ENCODE results near the gene EPGN. TPM values are rescaled to one million over a fixed set of nuclear protein-coding genes. Genes with fewer than 3 reads are reported as not detected.

Gene EPGN
- total RNA-seq, 4 donors from 2014 or later, result 1.6 TPM; not detected in 3

DNA sequence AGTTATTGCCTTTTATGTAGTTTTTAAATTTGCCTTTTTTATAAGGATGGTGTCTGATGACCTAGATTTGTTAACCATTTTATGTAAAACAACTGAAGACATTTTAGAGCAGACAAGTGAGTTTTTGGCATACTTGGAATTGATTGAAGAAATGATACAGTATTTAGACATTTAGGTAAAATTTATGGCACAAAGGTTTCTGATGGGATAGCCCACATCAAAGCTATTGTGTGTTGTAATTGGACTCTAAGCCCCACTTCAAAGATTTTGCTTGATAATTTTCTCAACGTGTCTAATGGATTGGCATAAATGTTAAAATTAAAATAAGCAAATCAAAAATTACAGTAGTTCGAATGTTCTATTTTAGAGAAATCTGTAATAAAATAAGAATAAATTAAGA, 17.6 kb downstream of the EPGN start:
- Histone ChIP-seq H3K9me3 (no peaks in the 10 kb centered on the region), H3K27ac (no peak overlapping the region), H3K4me1 (no peaks in the 10 kb centered on the region), H3K36me3 (no peaks in the 10 kb centered on the region), H3K4me3 (no peak overlapping the region), H3K27me3 (no peaks in the 10 kb centered on the region)
- no peak for TF ChIP-seq EP300 (IDR thresholded peaks at IDR 0.05)
- no peak for TF ChIP-seq POLR2AphosphoS5 (IDR thresholded peaks at IDR 0.05)
- TF ChIP-seq, protein P1, sequence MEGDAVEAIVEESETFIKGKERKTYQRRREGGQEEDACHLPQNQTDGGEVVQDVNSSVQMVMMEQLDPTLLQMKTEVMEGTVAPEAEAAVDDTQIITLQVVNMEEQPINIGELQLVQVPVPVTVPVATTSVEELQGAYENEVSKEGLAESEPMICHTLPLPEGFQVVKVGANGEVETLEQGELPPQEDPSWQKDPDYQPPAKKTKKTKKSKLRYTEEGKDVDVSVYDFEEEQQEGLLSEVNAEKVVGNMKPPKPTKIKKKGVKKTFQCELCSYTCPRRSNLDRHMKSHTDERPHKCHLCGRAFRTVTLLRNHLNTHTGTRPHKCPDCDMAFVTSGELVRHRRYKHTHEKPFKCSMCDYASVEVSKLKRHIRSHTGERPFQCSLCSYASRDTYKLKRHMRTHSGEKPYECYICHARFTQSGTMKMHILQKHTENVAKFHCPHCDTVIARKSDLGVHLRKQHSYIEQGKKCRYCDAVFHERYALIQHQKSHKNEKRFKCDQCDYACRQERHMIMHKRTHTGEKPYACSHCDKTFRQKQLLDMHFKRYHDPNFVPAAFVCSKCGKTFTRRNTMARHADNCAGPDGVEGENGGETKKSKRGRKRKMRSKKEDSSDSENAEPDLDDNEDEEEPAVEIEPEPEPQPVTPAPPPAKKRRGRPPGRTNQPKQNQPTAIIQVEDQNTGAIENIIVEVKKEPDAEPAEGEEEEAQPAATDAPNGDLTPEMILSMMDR (IDR thresholded peaks at IDR 0.05), result no peak
- ATAC-seq, result no peak
- WGBS, 2 donors (ENCODE audit: low coverage in 1 of 2), result 84 to 85% methylated on average over 2 of the region's 2 CpGs

DNA sequence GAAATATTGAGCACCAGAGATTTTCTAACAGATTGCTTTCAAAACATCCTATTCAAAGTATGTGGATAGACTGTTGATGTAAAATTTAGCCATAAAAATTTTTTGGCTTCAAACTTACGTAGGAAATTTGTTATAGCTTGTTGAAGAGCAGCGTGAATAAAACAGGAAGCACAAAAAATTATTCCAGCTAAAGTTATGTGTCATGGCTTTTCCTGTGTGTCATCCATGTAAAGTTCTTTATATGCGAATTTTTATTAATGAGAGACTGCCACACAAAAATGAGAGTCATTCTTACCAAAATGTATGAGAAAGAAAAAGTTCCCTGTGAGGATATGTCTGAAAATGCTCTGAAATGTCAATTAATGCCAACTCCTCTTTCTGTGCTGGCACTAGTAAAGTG, 19.5 kb downstream of the EPGN start:
- no peaks in the 10 kb centered on the region for H3K36me3 ChIP-seq
- H3K4me1 ChIP-seq, result no peaks in the 10 kb centered on the region
- TF ChIP-seq POLR2AphosphoS5 (IDR thresholded peaks at IDR 0.05) (no peak), EP300 (IDR thresholded peaks at IDR 0.05) (no peak), POLR2A (IDR thresholded peaks at IDR 0.05) (no peak)
- TF ChIP-seq, protein P1 (IDR thresholded peaks at IDR 0.05), result no peak
- no peak overlapping the region for H3K4me3 ChIP-seq
- no peak for ATAC-seq
- no peaks in the 10 kb centered on the region for H3K27me3 ChIP-seq
- H3K9me3 ChIP-seq, result no peaks in the 10 kb centered on the region
- 57 to 75% methylated on average over 3 of the region's 3 CpGs for WGBS, 2 donors (ENCODE audit: low coverage in 1 of 2)
- H3K27ac ChIP-seq, result no peak overlapping the region

DNA sequence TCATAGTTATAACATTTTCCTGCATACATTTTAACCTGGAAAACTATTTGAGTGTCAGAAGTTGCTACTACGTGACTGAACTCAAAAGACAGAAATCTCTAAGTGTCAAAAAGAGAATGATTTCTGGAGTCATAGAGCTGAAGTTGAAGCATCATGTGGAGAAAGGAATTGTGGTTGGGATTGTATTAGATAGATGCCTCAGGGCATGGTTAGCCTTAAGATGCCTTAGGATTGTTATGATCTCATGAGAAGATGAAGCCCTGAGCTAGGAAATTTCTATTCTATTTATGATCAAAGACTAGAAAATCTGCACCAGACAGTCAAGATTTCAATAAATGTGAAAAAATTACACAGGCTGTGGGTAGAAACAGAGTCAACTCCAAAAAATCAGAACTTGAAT, 20.2 kb downstream of the EPGN start:
- H3K27ac ChIP-seq, result no peak overlapping the region
- WGBS, 2 donors (ENCODE audit: low coverage in 1 of 2), result 83 to 85% methylated on average over 1 of the region's 1 CpG
- H3K36me3 ChIP-seq, result no peaks in the 10 kb centered on the region
- no peak for ATAC-seq
- H3K27me3 ChIP-seq, result no peaks in the 10 kb centered on the region
- no peaks in the 10 kb centered on the region for H3K4me1 ChIP-seq
- H3K9me3 ChIP-seq, result no peaks in the 10 kb centered on the region
- no peak overlapping the region for H3K4me3 ChIP-seq
- no peak for TF ChIP-seq POLR2AphosphoS5 (IDR thresholded peaks at IDR 0.05)
- TF ChIP-seq, protein P1 (IDR thresholded peaks at IDR 0.05), result no peak
- no peak for TF ChIP-seq POLR2A (IDR thresholded peaks at IDR 0.05)
- no peak for TF ChIP-seq EP300 (IDR thresholded peaks at IDR 0.05)

DNA sequence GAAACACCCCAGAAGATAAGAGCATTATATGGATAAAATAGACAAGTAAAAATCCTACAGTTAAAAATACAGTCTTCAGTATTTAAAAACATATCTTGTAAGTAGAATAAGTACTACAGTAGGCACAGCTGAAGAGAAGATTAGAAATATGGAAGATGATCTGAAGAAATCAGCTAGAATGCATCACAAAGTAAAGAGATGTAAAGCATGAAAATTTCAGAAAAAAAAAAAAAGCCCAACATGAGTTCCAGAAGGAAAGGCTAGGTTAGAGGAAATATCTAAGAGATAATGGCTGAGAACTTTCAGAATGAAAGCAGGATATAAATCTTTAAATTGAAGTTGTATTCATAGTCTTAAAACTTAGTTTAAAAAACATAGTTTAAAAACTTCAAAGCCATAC, 21.0 kb downstream of the EPGN start:
- Histone ChIP-seq H3K36me3 (no peaks in the 10 kb centered on the region), H3K4me3 (no peak overlapping the region), H3K27ac (no peak overlapping the region), H3K27me3 (no peaks in the 10 kb centered on the region), H3K9me3 (no peaks in the 10 kb centered on the region), H3K4me1 (no peaks in the 10 kb centered on the region)
- no peak for TF ChIP-seq POLR2A (IDR thresholded peaks at IDR 0.05)
- TF ChIP-seq, protein P1 (IDR thresholded peaks at IDR 0.05), result no peak
- TF ChIP-seq EP300 (IDR thresholded peaks at IDR 0.05), result no peak
- no peak for TF ChIP-seq POLR2AphosphoS5 (IDR thresholded peaks at IDR 0.05)
- ATAC-seq, result no peak

DNA sequence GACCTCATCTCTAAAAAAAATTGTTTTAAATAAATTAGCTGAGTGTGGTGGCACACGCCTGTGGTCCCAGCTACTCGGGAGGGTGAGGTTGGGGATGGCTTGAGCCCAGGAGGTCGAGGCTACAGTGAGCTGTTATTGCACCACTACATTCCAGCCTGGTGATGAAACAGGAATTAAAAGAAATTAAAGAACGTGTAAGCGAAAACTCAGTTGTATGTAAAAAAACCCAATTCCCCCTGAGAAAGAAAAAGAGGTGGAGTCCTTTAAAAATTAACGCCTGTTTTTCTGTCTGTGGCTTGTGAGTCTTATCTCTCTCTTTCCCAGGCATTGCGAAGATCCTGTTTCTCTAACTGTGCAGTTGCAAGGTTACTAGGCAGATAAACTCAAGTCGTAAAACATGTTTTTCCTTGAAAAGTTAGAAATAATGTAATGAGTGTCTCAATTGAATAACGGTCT, 22.1 kb downstream of the EPGN start:
- no peak overlapping the region for H3K27ac ChIP-seq
- no peaks in the 10 kb centered on the region for H3K9me3 ChIP-seq
- ATAC-seq, result no peak
- 77 to 93% methylated on average over 9 of the region's 9 CpGs for WGBS, 2 donors (ENCODE audit: low coverage in 1 of 2)
- H3K27me3 ChIP-seq, result no peaks in the 10 kb centered on the region
- H3K4me1 ChIP-seq, result no peaks in the 10 kb centered on the region
- no peaks in the 10 kb centered on the region for H3K36me3 ChIP-seq
- no peak overlapping the region for H3K4me3 ChIP-seq
- TF ChIP-seq, protein P1 (IDR thresholded peaks at IDR 0.05), result no peak
- TF ChIP-seq POLR2AphosphoS5 (IDR thresholded peaks at IDR 0.05), result no peak

Measured in gastroesophageal sphincter (tissue), 4 donors.